ENCODE measurements around the gene NDOR1.

The NDOR1 gene

DNA sequence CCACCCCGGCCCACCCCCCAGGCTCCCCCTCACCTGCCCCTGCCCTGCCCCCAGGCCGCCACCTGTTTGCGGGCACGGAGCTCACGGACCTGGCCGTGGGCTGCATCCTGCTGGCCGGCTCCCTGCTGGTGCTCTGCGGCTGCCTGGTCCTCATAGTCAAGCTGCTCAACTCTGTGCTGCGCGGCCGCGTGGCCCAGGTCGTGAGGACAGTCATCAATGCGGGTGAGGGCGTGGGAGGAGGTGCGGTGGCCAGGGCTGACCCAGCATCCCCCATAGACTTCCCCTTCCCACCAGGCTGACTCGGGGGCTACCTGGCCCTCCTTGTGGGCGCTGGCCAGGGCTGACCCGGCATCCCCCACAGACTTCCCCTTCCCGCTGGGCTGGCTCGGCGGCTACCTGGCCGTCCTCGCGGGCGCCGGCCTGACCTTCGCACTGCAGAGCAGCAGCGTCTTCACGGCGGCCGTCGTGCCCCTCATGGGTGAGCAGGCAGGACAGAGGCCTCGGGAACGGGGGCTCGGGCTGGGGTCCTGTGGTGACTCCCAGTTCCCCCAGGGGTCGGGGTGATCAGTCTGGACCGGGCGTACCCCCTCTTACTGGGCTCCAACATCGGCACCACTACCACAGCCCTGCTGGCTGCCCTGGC lies 28.7 kb downstream of the NDOR1 start:
- Histone ChIP-seq H3K4me3 (ENCODE audit: control insufficient read depth in 1 of 7, extremely low read depth in 1 of 7, insufficient read depth in 4 of 7, low read depth in 2 of 7, low read length in 6 of 7) (no peak overlapping the region), H3K36me3 (ENCODE audit: control insufficient read depth in 4 of 4, insufficient read depth in 4 of 4, low read length in 3 of 4) (no peaks in the 10 kb centered on the region), H3K27ac (ENCODE audit: insufficient read depth in 1 of 2, low read depth in 1 of 2, low read length in 2 of 2, poor library complexity in 1 of 2, severe bottlenecking in 2 of 2) (no peak overlapping the region), H3K27me3 (replicated peaks in 2 of 5; ENCODE audit: control insufficient read depth in 4 of 5, insufficient read depth in 5 of 5, low read length in 4 of 5) (peaks cover 0 to 17% (median 0%) of the 10 kb centered on the region in 5 experiments), H3K4me1 (ENCODE audit: control extremely low read depth in 1 of 4, control insufficient read depth in 4 of 4, insufficient read depth in 4 of 4, low read length in 3 of 4) (peaks cover 0 to 47% (median 34%) of the 10 kb centered on the region in 4 experiments), H3K9me3 (ENCODE audit: control extremely low read depth in 1 of 5, control insufficient read depth in 4 of 5, insufficient read depth in 2 of 5, low read depth in 1 of 5, low read length in 4 of 5) (no peaks in the 10 kb centered on the region)
- POLR2A ChIA-PET, result no interaction called here
- DNase-seq, result no peak
- CTCF ChIA-PET, result interaction anchor here (0.8 to 4.8 kb wide), 3 partner anchors 8 to 116 kb away, joined by 3 to 25 read pairs (median 3); partner anchors contain the start of genes CYSRT1 and RNF224
- 77% methylated on average over 38 of the region's 40 CpGs for WGBS (ENCODE audit: insufficient coverage)

DNA sequence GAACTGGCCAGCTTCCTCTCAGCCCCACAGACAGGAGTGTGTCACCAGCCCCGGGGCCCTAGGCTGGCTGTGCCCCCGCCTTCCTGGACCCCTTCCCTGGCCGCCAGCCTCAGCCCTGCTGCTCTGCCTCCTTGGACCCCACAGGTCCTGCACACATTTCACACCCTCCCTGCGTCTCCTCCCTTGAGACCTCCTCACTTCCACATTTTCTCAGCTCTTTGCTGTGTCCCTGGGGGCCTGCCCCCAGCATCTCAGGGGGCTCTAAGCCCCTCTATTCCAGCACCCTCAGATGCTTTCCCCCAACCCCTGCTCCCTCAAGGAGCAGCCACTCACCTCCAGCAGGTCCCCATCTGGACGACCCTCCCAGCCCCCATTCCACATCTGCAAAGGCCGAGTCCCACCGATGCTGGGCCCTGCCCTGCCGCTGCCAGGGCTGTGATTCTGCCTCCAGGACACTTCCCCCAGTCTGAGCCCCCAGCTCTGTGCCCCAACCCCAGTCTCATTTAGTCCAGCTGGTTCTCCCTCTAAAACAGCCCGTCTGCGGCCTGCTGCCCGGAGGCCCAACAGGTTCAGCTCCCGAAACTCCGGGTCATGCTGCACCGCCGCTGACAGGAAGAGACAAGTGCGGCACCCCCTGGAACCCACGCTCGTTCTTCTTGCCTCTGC lies 29.4 kb downstream of the NDOR1 start:
- H3K27me3 ChIP-seq (replicated peaks in 2 of 5; ENCODE audit: control insufficient read depth in 4 of 5, insufficient read depth in 5 of 5, low read length in 4 of 5), result peaks cover 0 to 10% (median 0%) of the 10 kb centered on the region in 5 experiments

DNA sequence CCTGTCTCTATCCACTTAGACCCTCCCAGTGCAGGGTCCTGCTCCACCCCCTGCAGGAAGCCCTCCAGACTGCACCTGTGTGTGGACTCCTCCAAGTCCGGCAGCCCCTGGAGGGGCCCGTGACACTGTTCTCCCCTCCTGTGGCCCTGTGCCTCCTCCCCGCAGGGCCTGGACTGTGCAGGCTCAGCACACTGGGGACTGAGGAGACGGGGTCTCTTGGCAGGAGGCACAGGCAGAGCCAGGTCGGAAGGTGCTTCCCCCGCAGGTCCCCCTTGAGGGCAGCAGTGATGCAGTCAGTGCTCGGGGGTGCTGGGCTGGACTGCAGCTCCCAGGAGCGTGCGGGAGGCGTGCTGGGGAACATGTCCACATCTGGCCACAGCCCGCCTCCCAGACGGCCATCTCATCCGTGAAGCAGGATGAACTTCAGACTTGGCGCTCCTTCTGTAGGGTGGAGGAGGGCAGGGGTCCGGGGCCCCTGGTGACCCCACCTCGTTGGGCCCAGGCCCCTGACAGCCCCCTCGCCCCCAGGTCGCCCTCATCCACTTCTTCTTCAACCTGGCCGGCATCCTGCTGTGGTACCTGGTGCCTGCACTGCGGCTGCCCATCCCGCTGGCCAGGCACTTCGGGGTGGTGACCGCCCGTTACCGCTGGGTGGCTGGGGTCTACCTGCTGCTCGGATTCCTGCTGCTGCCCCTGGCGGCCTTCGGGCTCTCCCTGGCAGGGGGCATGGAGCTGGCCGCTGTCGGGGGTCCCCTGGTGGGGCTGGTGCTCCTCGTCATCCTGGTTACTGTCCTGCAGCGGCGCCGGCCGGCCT lies 30.1 kb downstream of the NDOR1 start:
- CTCF ChIA-PET, result interaction anchor here (0.9 to 4.8 kb wide), 8 partner anchors 9 to 200 kb away, joined by 3 to 25 read pairs (median 4); partner anchors contain the start of genes CYSRT1, RNF224 and TMEM210
- no peaks in the 10 kb centered on the region for H3K36me3 ChIP-seq (ENCODE audit: control insufficient read depth in 4 of 4, insufficient read depth in 4 of 4, low read length in 3 of 4)
- H3K4me1 ChIP-seq (ENCODE audit: control extremely low read depth in 1 of 4, control insufficient read depth in 4 of 4, insufficient read depth in 4 of 4, low read length in 3 of 4), result peaks cover 0 to 52% (median 44%) of the 10 kb centered on the region in 4 experiments
- peak overlapping the region in 4 of 7 experiments; percentile 38 to 70 (median 56) for H3K4me3 ChIP-seq (ENCODE audit: control insufficient read depth in 1 of 7, extremely low read depth in 1 of 7, insufficient read depth in 4 of 7, low read depth in 2 of 7, low read length in 6 of 7)
- H3K27me3 ChIP-seq (replicated peaks in 2 of 5; ENCODE audit: control insufficient read depth in 4 of 5, insufficient read depth in 5 of 5, low read length in 4 of 5), result peaks cover 0 to 7% (median 0%) of the 10 kb centered on the region in 5 experiments
- no peak for DNase-seq
- POLR2A ChIA-PET, result interaction anchor here (0.5 to 1.2 kb wide), 2 partner anchors 8 to 700 kb away, joined by 4 to 5 read pairs; partner anchors contain the start of gene RNF224
- no peak overlapping the region for H3K27ac ChIP-seq (ENCODE audit: insufficient read depth in 1 of 2, low read depth in 1 of 2, low read length in 2 of 2, poor library complexity in 1 of 2, severe bottlenecking in 2 of 2)
- 72% methylated on average over 25 of the region's 35 CpGs for WGBS (ENCODE audit: insufficient coverage)
- H3K9me3 ChIP-seq (ENCODE audit: control extremely low read depth in 1 of 5, control insufficient read depth in 4 of 5, insufficient read depth in 2 of 5, low read depth in 1 of 5, low read length in 4 of 5), result no peaks in the 10 kb centered on the region

More for the DNA sequence above, 29.4 kb downstream of the NDOR1 start:
- ChIA-PET POLR2A (no interaction called here), CTCF (interaction anchor here (0.7 to 4.8 kb wide), 4 partner anchors 9 to 120 kb away, joined by 3 to 25 read pairs (median 3); partner anchors contain the start of genes CYSRT1 and RNF224)
- peaks cover 0 to 52% (median 39%) of the 10 kb centered on the region in 4 experiments for H3K4me1 ChIP-seq (ENCODE audit: control extremely low read depth in 1 of 4, control insufficient read depth in 4 of 4, insufficient read depth in 4 of 4, low read length in 3 of 4)
- H3K36me3 ChIP-seq (ENCODE audit: control insufficient read depth in 4 of 4, insufficient read depth in 4 of 4, low read length in 3 of 4), result no peaks in the 10 kb centered on the region
- DNase-seq, result no peak
- peak overlapping the region in 1 of 7 experiments; percentile 61 for H3K4me3 ChIP-seq (ENCODE audit: control insufficient read depth in 1 of 7, extremely low read depth in 1 of 7, insufficient read depth in 4 of 7, low read depth in 2 of 7, low read length in 6 of 7)
- no peak overlapping the region for H3K27ac ChIP-seq (ENCODE audit: insufficient read depth in 1 of 2, low read depth in 1 of 2, low read length in 2 of 2, poor library complexity in 1 of 2, severe bottlenecking in 2 of 2)
- 80% methylated on average over 12 of the region's 18 CpGs for WGBS (ENCODE audit: insufficient coverage)
- no peaks in the 10 kb centered on the region for H3K9me3 ChIP-seq (ENCODE audit: control extremely low read depth in 1 of 5, control insufficient read depth in 4 of 5, insufficient read depth in 2 of 5, low read depth in 1 of 5, low read length in 4 of 5)

DNA sequence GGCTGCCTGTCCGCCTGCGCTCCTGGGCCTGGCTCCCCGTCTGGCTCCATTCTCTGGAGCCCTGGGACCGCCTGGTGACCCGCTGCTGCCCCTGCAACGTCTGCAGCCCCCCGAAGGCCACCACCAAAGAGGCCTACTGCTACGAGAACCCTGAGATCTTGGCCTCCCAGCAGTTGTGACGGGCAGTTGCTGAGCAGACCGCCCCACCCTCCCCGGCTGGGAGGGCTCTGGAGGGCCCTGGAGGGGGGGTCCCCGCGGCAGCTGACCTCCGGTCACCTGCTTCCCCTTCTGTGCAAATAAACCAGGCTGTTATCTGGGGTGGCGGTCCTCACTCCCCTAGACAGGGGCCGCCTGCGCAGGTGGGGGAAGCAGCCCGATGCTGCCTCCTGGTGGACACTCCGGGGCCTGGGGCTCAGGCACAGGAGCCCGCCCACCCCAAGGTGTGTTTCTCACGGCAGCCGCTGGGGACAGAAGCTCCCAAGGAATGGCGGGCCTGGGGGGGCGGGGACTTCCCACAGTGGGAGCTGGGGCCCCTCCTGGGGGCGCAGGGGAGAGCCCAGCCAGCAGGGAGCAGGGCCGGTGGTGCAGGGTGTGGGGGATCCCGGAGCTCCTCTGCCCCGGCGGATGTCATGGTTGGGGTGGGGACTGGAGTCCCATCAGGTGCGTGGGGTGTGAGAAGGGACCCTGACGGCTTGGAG lies 30.9 kb downstream of the NDOR1 start:
- Histone ChIP-seq H3K4me3 (ENCODE audit: control insufficient read depth in 1 of 7, extremely low read depth in 1 of 7, insufficient read depth in 4 of 7, low read depth in 2 of 7, low read length in 6 of 7) (peak overlapping the region in 5 of 7 experiments; percentile 38 to 70 (median 52)), H3K27me3 (replicated peaks in 2 of 5; ENCODE audit: control insufficient read depth in 4 of 5, insufficient read depth in 5 of 5, low read length in 4 of 5) (peaks cover 0 to 7% (median 0%) of the 10 kb centered on the region in 5 experiments), H3K27ac (ENCODE audit: insufficient read depth in 1 of 2, low read depth in 1 of 2, low read length in 2 of 2, poor library complexity in 1 of 2, severe bottlenecking in 2 of 2) (peak overlapping the region in 1 of 2 experiments; percentile 54), H3K9me3 (ENCODE audit: control extremely low read depth in 1 of 5, control insufficient read depth in 4 of 5, insufficient read depth in 2 of 5, low read depth in 1 of 5, low read length in 4 of 5) (no peaks in the 10 kb centered on the region), H3K4me1 (ENCODE audit: control extremely low read depth in 1 of 4, control insufficient read depth in 4 of 4, insufficient read depth in 4 of 4, low read length in 3 of 4) (peaks cover 0 to 52% (median 45%) of the 10 kb centered on the region in 4 experiments), H3K36me3 (ENCODE audit: control insufficient read depth in 4 of 4, insufficient read depth in 4 of 4, low read length in 3 of 4) (no peaks in the 10 kb centered on the region)
- WGBS (ENCODE audit: insufficient coverage), result 6% methylated on average over 26 of the region's 31 CpGs
- POLR2A ChIA-PET, result interaction anchor here (0.5 to 1.2 kb wide), 3 partner anchors 9 to 701 kb away, joined by 4 to 5 read pairs (median 4); partner anchors contain the start of gene RNF224
- CTCF ChIA-PET, result interaction anchor here (0.6 to 4.8 kb wide), 20 partner anchors 10 to 458 kb away, joined by 3 to 25 read pairs (median 4); partner anchors contain the start of genes ANAPC2, CYSRT1, RNF224 and SSNA1
- DNase-seq, result peak; percentile 88 to 93 (median 92)

DNA sequence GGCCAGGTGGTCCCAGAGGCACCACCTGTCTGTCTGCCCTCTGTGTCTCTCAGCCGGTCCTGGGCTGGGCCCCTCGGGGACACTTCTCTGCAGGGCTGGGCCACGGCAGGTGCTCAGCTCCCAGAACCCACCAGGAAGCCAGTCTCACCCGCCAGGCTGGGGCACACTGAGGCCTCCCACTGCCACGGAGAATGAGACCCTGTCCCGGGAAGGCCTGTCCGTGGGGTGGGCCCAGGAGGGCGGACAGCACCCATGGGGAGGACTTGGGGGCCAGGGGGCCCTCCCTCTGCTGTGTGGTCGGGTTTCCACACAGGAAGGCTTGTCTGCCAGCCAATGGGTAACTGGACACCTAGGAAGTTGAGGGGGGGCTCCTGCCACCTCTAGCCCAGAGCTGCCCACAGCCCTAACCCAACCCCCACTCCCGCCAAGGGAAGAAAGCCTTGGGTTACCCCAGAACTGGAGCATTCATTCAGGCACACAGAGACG lies 31.5 kb downstream of the NDOR1 start:
- Histone ChIP-seq H3K27me3 (replicated peaks in 2 of 5; ENCODE audit: control insufficient read depth in 4 of 5, insufficient read depth in 5 of 5, low read length in 4 of 5) (peaks cover 0 to 7% (median 0%) of the 10 kb centered on the region in 5 experiments), H3K27ac (ENCODE audit: insufficient read depth in 1 of 2, low read depth in 1 of 2, low read length in 2 of 2, poor library complexity in 1 of 2, severe bottlenecking in 2 of 2) (peak overlapping the region in 1 of 2 experiments; percentile 54), H3K36me3 (ENCODE audit: control insufficient read depth in 4 of 4, insufficient read depth in 4 of 4, low read length in 3 of 4) (peaks cover 0 to 3% (median 2%) of the 10 kb centered on the region in 4 experiments), H3K9me3 (ENCODE audit: control extremely low read depth in 1 of 5, control insufficient read depth in 4 of 5, insufficient read depth in 2 of 5, low read depth in 1 of 5, low read length in 4 of 5) (no peaks in the 10 kb centered on the region), H3K4me3 (ENCODE audit: control insufficient read depth in 1 of 7, extremely low read depth in 1 of 7, insufficient read depth in 4 of 7, low read depth in 2 of 7, low read length in 6 of 7) (peak overlapping the region in 5 of 7 experiments; percentile 19 to 70 (median 52)), H3K4me1 (ENCODE audit: control extremely low read depth in 1 of 4, control insufficient read depth in 4 of 4, insufficient read depth in 4 of 4, low read length in 3 of 4) (peaks cover 0 to 54% (median 49%) of the 10 kb centered on the region in 4 experiments)
- DNase-seq, result no peak
- 23% methylated on average over 8 of the region's 11 CpGs for WGBS (ENCODE audit: insufficient coverage)
- ChIA-PET POLR2A (interaction anchor here (0.9 to 1.2 kb wide), 2 partner anchors 10 to 109 kb away, joined by 4 to 5 read pairs; partner anchors contain the start of gene RNF224), CTCF (interaction anchor here (0.6 to 4.8 kb wide), 22 partner anchors 11 to 459 kb away, joined by 3 to 25 read pairs (median 4); partner anchors contain the start of genes ANAPC2, CYSRT1, RNF224 and SSNA1)

Data from common myeloid progenitor, CD34-positive (primary cell).